ENCODE results near the gene MYRFL.
A peak's percentile ranks its signal among the peaks of the same experiment; 100 is the strongest.
"Not testable (repeated sequence)": the region's sequence is repeated elsewhere in the genome, so short reads cannot be mapped to it uniquely, and the experiment has no call there.

MYRFL gene

GRCh38 chr12:69988481-69989321, 163.7 kb downstream of the MYRFL start:
- peak; percentile 50 for DNase-seq (ENCODE audit: low spot score)

GRCh38 chr12:69991690-69992288, 166.8 kb downstream of the MYRFL start:
- peak; percentile 58 for DNase-seq (ENCODE audit: low spot score)

GRCh38 chr12:69993433-69993832, 168.4 kb downstream of the MYRFL start:
- no peak for DNase-seq (ENCODE audit: low spot score)

DNA sequence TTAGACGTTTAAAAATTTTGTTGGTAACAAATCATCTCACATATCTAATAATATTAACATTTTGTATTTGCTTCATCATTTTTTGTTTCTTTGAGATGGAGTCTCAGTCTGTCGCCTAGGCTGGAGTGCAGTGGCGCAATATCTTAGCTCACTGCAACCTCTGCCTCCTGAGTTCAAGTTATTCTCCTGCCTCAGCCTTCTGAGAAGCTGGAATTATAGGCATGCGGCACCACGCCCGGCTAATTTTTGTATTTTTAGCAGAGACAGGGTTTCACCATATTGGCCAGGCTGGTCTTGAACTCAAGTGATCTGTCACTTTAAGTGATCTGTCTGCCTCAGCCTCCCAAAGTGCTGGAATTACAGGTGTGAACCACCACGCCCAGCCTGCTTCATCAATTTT, 169.1 kb downstream of the MYRFL start:
- DNase-seq (ENCODE audit: low spot score), result not testable (repeated sequence)

DNA sequence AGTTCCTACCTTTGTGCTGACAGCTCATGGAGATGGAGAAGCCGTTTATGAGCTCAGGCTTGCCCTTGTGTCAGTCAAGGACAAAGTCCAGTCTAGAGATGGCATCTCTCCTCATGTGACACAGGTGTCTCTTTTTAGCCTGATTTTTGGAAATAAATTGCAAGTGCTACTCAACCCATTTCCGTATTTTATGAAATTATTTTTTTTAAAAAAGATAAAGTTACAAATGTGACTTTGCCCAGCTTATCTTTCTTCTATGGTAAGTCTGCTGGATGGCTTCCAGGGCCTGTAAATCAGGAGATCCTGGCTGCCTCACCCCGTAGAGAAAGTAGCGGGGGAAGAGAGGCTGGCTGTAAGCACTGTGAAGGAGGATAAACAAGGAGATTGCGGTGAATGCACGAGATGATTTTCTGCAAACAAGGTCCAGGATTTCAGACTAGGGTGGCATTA, 169.7 kb downstream of the MYRFL start:
- no peak for DNase-seq (ENCODE audit: low spot score)

DNA sequence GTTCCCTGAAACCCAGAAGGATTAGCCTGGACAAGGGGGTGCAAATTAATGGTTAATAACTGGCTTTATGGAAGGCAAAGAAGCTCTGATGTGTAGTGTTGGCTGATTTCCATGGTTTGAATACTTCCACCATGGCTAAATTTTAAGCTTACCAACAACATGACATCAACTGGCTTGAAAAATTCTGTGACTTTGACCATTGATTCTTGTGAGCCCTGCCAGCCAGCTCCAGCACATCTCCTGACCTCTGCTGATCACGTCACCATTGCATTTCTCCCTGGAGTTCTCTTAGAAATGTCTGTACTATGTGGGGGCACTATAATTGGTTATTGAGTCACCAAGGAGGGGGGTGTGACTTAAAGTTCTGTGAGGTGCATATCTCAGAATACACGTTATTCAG, 171.2 kb downstream of the MYRFL start:
- peak; percentile 40 for DNase-seq (ENCODE audit: low spot score)

GRCh38 chr12:69996722-69997121, 171.7 kb downstream of the MYRFL start:
- no peak for DNase-seq (ENCODE audit: low spot score)

GRCh38 chr12:69998011-69998410, 173.0 kb downstream of the MYRFL start:
- DNase-seq (ENCODE audit: low spot score), result no peak

- DNase-seq (ENCODE audit: low spot score), result no peak
Observed at GRCh38 chr12:69998922-69999321, 173.9 kb downstream of the MYRFL start.

- no peak for DNase-seq (ENCODE audit: low spot score)
Observed at GRCh38 chr12:69999561-69999960, 174.5 kb downstream of the MYRFL start.

- no peak for DNase-seq (ENCODE audit: low spot score)
Observed at GRCh38 chr12:70002097-70002911, 177.3 kb downstream of the MYRFL start.

DNA sequence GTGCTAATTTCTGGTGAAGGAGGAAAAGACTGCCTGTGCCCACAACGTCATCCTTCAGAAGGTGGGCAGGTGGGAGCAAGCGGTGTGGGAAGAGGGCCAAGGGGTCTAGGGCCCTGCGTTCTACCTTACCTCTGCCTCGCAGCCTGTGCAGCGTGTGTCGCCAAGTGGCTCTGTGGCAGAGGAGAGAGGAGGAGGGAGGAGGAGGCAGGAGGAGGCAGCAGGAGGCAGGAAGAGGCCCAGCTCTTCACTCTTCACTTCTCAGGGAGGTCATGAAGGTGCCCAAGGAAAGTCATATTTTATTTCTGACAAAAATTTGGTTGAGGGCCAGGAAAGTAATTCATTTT, 177.9 kb downstream of the MYRFL start:
- DNase-seq (ENCODE audit: low spot score), result no peak

GRCh38 chr12:70005864-70006618, 181.0 kb downstream of the MYRFL start:
- DNase-seq (ENCODE audit: low spot score), result no peak

DNA sequence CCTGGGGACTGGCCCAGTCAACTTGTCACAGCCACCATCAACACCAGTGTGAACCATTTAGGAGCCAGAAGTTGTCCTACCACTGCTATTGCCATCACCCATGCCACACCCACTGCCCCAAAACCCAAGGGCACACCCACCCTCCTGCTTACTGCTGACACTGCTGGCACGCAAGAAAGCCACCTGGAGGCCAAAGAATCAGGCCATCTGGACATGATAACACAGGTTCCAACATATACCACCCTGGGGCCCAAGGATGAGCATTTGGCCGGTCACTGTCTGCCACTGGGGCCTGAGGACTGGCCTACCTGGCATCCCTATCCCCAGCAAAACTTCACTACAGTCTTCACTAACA, 181.6 kb downstream of the MYRFL start:
- no peak for DNase-seq (ENCODE audit: low spot score)

DNA sequence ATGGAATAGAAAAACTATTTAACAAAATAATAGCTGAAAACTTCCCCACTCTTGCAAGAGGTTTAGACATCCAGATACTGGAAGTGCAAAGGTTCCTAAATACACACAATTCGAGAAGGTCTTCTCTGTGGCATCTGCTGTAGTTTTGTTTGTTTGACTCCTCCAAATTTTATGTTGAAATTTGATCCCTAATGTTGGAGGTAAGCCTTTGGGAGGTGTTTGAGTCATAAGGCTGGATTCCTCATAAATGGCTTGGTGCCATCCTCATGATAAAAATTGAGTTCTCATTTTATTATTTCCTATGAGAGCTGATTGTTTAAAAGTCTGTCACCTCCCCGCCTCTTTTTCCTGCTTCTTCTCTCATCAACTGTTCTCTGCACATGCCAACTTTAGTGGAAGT, 182.7 kb downstream of the MYRFL start:
- no peak for DNase-seq (ENCODE audit: low spot score)
